Keratinocyte (primary cell): ENCODE data around the gene CHCHD6.

Source experiments
- EZH2 ChIP-seq: IDR thresholded peaks from one replicate; pipeline ENCODE4 v1.6.1; 2012; ENCODE audit warnings: inconsistent platforms, mild to moderate bottlenecking, low read length, moderate library complexity
- TF ChIP-seq, protein P1 (sequence below), 3 experiments: IDR thresholded peaks in 1 of 3; conservative IDR thresholded peaks in 1 of 3; optimal IDR thresholded peaks in 1 of 3; 2 replicates in 2 of 3; 3 replicates in 1 of 3; pipeline versions ENCODE3 to v1.5.1; 2011; ENCODE audit warnings: low read length in 3 of 3, mild to moderate bottlenecking in 3 of 3, moderate library complexity in 2 of 3, control low read depth in 1 of 3, inconsistent platforms in 1 of 3; ENCODE audit not compliant: insufficient read depth in 2 of 3; ENCODE audit errors: extremely low read depth in 1 of 3

DNA sequence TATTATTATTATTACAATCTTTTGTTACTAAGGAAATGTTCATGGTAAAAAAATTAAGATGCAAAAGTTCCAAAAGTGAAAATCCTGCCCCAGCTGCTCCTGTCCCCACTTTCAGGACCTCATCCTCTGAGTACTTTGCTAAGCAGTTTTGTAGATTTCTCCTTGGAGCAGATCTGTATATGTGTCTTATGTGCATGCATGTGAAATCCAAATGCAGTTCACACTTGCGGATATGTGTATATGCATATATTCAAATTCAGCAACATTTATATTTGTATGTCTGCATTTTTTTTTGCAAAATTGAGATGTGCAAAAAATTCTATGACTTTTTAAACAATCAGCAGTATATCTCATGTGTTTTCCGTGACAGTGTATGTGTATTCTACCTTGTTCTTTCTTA lies 19.2 kb downstream of the CHCHD6 start:
- TF ChIP-seq, protein P1, sequence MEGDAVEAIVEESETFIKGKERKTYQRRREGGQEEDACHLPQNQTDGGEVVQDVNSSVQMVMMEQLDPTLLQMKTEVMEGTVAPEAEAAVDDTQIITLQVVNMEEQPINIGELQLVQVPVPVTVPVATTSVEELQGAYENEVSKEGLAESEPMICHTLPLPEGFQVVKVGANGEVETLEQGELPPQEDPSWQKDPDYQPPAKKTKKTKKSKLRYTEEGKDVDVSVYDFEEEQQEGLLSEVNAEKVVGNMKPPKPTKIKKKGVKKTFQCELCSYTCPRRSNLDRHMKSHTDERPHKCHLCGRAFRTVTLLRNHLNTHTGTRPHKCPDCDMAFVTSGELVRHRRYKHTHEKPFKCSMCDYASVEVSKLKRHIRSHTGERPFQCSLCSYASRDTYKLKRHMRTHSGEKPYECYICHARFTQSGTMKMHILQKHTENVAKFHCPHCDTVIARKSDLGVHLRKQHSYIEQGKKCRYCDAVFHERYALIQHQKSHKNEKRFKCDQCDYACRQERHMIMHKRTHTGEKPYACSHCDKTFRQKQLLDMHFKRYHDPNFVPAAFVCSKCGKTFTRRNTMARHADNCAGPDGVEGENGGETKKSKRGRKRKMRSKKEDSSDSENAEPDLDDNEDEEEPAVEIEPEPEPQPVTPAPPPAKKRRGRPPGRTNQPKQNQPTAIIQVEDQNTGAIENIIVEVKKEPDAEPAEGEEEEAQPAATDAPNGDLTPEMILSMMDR (optimal IDR thresholded peaks at IDR 0.05 in 1 of 3, IDR thresholded peaks at IDR 0.05 in 1 of 3, conservative IDR thresholded peaks at IDR 0.05 in 1 of 3; ENCODE audit: extremely low read depth in 1 of 3, insufficient read depth in 2 of 3, low read length in 3 of 3): no peak
- TF ChIP-seq EZH2: no peak
